Breast epithelium (tissue), 3 donors: ENCODE measurements around the gene CDC73.

ENCODE experiments used
- CTCF ChIP-seq, 3 donors: fragments of 450-650 bp; IDR thresholded peaks; one replicate each; pipeline ENCODE4 v1.5.1; 2016 to 2017; ENCODE audit warnings: antibody characterized with exemption in 3 of 3, mild to moderate bottlenecking in 3 of 3, moderate library complexity in 3 of 3
- POLR2A ChIP-seq: fragments of 450-650 bp; IDR thresholded peaks from one replicate; pipeline ENCODE4 v1.6.1; 2016; ENCODE audit warnings: antibody characterized with exemption, mild to moderate bottlenecking, moderate library complexity
- POLR2AphosphoS5 ChIP-seq, 3 donors: sonication (generic); formaldehyde crosslinking; IDR thresholded peaks; one replicate each; pipeline ENCODE4 v1.6.1; 2017; ENCODE audit warnings: antibody characterized with exemption in 3 of 3

GRCh38 chr1:193115629-193116227, 6.1 kb upstream of the CDC73 start:
- TF ChIP-seq POLR2A (no peak), CTCF (IDR thresholded peaks at IDR 0.05) (no peak), POLR2AphosphoS5 (IDR thresholded peaks at IDR 0.05) (no peak)
